ENCODE results near the gene NR3C2. TPM values are rescaled to one million over a fixed set of nuclear protein-coding genes. Genes with fewer than 3 reads are reported as not detected.

The NR3C2 gene
- polyA plus RNA-seq, 3 donors, result 0.09 to 0.27 (median 0.20) TPM

DNA sequence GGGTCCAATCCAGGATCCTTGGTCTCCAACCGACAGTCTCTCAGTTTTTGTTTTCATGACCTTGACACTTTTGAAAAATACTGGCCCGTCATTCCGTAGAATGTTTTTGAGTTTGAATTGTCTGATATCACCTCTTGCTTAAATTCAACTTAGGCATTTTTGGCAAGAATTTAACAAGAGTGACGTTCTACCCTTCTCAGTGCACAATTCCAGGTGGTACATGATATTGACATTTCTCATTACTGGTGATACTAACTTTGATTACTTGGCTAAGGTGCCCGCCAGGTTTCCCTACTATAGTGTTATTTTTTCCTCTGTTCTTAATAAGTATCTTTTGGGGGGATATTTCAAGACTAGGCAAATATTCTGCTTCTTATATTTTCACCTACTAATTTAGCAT, 215.1 kb downstream of the NR3C2 start:
- 100% methylated on average over 1 of the region's 5 CpGs for WGBS (ENCODE audit: insufficient coverage)
- H3K9ac ChIP-seq (ENCODE audit: insufficient read depth, low read length, poor library complexity, severe bottlenecking), result no peak overlapping the region
- H4K20me1 ChIP-seq (ENCODE audit: insufficient read depth, low read length), result no peaks in the 10 kb centered on the region
- Mint-ChIP-seq H3K27ac (no peak overlapping the region), H3K9me3 (peaks cover 0 to 2% (median 0%) of the 10 kb centered on the region in 7 donors), H3K27me3 (ENCODE audit: low read depth in 3 of 3) (peaks cover 0 to 4% (median 0%) of the 10 kb centered on the region in 3 donors), H3K36me3 (no peaks in the 10 kb centered on the region), H3K4me1 (no peaks in the 10 kb centered on the region), H3K4me3 (no peak overlapping the region)
- H3K27me3 ChIP-seq (ENCODE audit: control insufficient read depth in 2 of 2, insufficient read depth in 2 of 2, low read length in 2 of 2), result no peaks in the 10 kb centered on the region
- H3K4me2 ChIP-seq (replicated peaks; ENCODE audit: extremely low read depth, low read length, poor library complexity, severe bottlenecking), result no peak overlapping the region
- H3K4me3 ChIP-seq (replicated peaks in 1 of 3; ENCODE audit: low read depth in 2 of 3, low read length in 3 of 3), result no peak overlapping the region
- no peak for DNase-seq
- no peaks in the 10 kb centered on the region for H3K79me2 ChIP-seq (ENCODE audit: insufficient read depth, low read length)
- H3K9me3 ChIP-seq (replicated peaks in 1 of 2; ENCODE audit: control insufficient read depth in 1 of 2, insufficient read depth in 1 of 2, low read length in 2 of 2), result no peaks in the 10 kb centered on the region
- H3K27ac ChIP-seq (ENCODE audit: low read depth in 1 of 2, low read length in 2 of 2), result no peak overlapping the region
- H3K36me3 ChIP-seq (replicated peaks in 1 of 2; ENCODE audit: control insufficient read depth in 1 of 2, insufficient read depth in 2 of 2, low read length in 2 of 2), result no peaks in the 10 kb centered on the region
- TF ChIP-seq, protein P1, sequence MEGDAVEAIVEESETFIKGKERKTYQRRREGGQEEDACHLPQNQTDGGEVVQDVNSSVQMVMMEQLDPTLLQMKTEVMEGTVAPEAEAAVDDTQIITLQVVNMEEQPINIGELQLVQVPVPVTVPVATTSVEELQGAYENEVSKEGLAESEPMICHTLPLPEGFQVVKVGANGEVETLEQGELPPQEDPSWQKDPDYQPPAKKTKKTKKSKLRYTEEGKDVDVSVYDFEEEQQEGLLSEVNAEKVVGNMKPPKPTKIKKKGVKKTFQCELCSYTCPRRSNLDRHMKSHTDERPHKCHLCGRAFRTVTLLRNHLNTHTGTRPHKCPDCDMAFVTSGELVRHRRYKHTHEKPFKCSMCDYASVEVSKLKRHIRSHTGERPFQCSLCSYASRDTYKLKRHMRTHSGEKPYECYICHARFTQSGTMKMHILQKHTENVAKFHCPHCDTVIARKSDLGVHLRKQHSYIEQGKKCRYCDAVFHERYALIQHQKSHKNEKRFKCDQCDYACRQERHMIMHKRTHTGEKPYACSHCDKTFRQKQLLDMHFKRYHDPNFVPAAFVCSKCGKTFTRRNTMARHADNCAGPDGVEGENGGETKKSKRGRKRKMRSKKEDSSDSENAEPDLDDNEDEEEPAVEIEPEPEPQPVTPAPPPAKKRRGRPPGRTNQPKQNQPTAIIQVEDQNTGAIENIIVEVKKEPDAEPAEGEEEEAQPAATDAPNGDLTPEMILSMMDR (IDR thresholded peaks at IDR 0.05), result no peak
- intact Hi-C loops (cut with micrococcal nuclease), result no loop called here
- H2AFZ ChIP-seq (ENCODE audit: insufficient read depth, low read depth, low read length, poor library complexity, severe bottlenecking), result no peak overlapping the region
- no peaks in the 10 kb centered on the region for H3K4me1 ChIP-seq (ENCODE audit: control insufficient read depth in 1 of 2, insufficient read depth in 2 of 2, low read length in 2 of 2)

DNA sequence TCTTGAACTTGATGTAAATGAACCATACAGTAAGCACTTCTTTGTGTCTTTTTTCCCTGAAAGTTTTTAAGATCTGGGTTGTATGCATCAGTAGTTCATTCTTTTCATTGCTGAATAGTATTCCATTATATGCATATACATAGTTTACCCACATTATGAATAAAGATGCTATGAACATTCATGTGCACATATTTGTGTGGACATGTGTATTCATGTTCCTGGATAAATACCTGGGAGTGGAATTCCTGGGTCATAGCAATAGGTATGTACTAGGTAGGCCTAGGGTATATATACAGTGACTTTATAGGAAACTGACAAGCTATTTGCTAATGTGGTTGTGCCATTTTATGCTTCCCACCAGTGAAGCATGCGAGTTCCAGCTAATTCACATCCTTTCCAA, 215.9 kb downstream of the NR3C2 start:
- H3K9me3 ChIP-seq (replicated peaks in 1 of 2; ENCODE audit: control insufficient read depth in 1 of 2, insufficient read depth in 1 of 2, low read length in 2 of 2), result no peaks in the 10 kb centered on the region
- Mint-ChIP-seq H3K36me3 (no peaks in the 10 kb centered on the region), H3K4me3 (no peak overlapping the region), H3K4me1 (no peaks in the 10 kb centered on the region), H3K27me3 (ENCODE audit: low read depth in 3 of 3) (peaks cover 0 to 4% (median 0%) of the 10 kb centered on the region in 3 donors), H3K9me3 (no peaks in the 10 kb centered on the region), H3K27ac (no peak overlapping the region)
- no peak overlapping the region for H3K4me3 ChIP-seq (replicated peaks in 1 of 3; ENCODE audit: low read depth in 2 of 3, low read length in 3 of 3)
- H3K27ac ChIP-seq (ENCODE audit: low read depth in 1 of 2, low read length in 2 of 2), result no peak overlapping the region
- WGBS (ENCODE audit: insufficient coverage), result no CpG with 5 or more reads among the region's 1 CpG
- no peak overlapping the region for H2AFZ ChIP-seq (ENCODE audit: insufficient read depth, low read depth, low read length, poor library complexity, severe bottlenecking)
- H3K4me2 ChIP-seq (replicated peaks; ENCODE audit: extremely low read depth, low read length, poor library complexity, severe bottlenecking), result no peak overlapping the region
- no peaks in the 10 kb centered on the region for H3K27me3 ChIP-seq (ENCODE audit: control insufficient read depth in 2 of 2, insufficient read depth in 2 of 2, low read length in 2 of 2)
- no peaks in the 10 kb centered on the region for H3K36me3 ChIP-seq (replicated peaks in 1 of 2; ENCODE audit: control insufficient read depth in 1 of 2, insufficient read depth in 2 of 2, low read length in 2 of 2)
- intact Hi-C loops (cut with micrococcal nuclease), result no loop called here
- H3K79me2 ChIP-seq (ENCODE audit: insufficient read depth, low read length), result no peaks in the 10 kb centered on the region
- H3K4me1 ChIP-seq (ENCODE audit: control insufficient read depth in 1 of 2, insufficient read depth in 2 of 2, low read length in 2 of 2), result no peaks in the 10 kb centered on the region
- DNase-seq, result no peak
- no peak overlapping the region for H3K9ac ChIP-seq (ENCODE audit: insufficient read depth, low read length, poor library complexity, severe bottlenecking)
- no peaks in the 10 kb centered on the region for H4K20me1 ChIP-seq (ENCODE audit: insufficient read depth, low read length)
- TF ChIP-seq, protein P1 (IDR thresholded peaks at IDR 0.05), result no peak
